ENCODE measurements around the gene TSPAN1.

Gene TSPAN1

DNA sequence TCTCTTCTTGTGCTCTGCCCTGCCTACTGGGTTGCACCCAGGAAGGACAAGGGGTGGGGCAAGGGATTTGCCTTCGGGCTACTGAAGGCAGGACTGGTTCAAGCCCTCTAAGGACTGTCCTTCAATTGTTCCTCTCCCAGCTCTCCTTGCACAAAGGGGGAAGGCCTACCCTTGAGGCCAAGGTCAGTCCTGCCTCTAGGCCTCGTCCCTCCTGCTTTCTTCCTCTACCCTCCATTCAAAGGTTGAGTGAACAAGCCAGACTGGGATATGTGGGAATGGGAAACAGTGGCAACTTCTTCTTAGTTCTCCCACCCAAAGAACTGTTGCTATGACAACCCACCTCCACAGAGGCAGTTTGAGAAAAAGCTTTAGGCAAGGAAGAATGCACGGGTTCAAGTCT is 30.9 kb downstream of the TSPAN1 start:
- no peak for DNase-seq
- Histone ChIP-seq H3K56ac (ENCODE audit: low read length) (no peak overlapping the region), H3K4ac (ENCODE audit: low read depth, low read length) (no peak overlapping the region), H3K4me1 (ENCODE audit: control insufficient read depth, low read depth, low read length) (no peaks in the 10 kb centered on the region), H2BK120ac (ENCODE audit: low read depth, low read length) (no peak overlapping the region), H4K5ac (ENCODE audit: low read length) (no peak overlapping the region), H2AK5ac (ENCODE audit: low read length) (no peak overlapping the region), H3K18ac (ENCODE audit: low read length) (no peak overlapping the region), H2BK15ac (replicated peaks; ENCODE audit: low read depth) (no peak overlapping the region), H3K23ac (ENCODE audit: low read length) (no peak overlapping the region), H3K9ac (ENCODE audit: low read length) (no peak overlapping the region), H4K8ac (ENCODE audit: low read depth, low read length) (no peak overlapping the region), H3K27ac (ENCODE audit: low read depth, low read length) (no peak overlapping the region), H2BK5ac (ENCODE audit: low read length) (no peak overlapping the region), H3K36me3 (ENCODE audit: control insufficient read depth, insufficient read depth, low read length) (no peaks in the 10 kb centered on the region), H3K27me3 (ENCODE audit: insufficient read depth, low read length, poor library complexity) (no peaks in the 10 kb centered on the region), H3K79me1 (ENCODE audit: low read length) (peaks cover 3% of the 10 kb centered on the region), H3K4me3 (ENCODE audit: low read length) (no peak overlapping the region), H3K79me2 (ENCODE audit: control insufficient read depth, insufficient read depth, low read length) (no peaks in the 10 kb centered on the region), H3K4me2 (ENCODE audit: low read length) (no peak overlapping the region)
- WGBS (ENCODE audit: extremely low coverage, insufficient coverage, low lambda C conversion rate), result no CpG with 5 or more reads among the region's 3 CpGs

DNA sequence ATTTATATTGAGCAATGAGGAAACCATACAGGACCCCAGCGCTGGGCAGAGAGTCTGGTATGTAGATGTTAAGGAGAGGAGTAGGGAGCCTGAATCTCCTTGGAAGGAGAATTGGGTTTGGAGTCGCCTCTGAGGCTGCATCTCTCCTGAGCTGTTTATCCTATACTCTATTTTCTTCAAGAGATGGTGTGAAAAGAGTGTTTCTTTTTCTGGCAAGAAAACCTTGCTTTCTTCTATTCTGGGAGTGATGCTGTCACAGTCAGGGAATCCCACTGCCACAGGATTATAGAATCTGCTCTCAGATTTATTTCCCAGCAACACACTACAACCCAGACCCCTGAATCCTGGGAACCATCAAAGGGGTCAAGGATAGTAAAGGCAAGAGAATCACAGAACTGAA is 31.5 kb downstream of the TSPAN1 start:
- peaks cover 3% of the 10 kb centered on the region for H3K79me1 ChIP-seq (ENCODE audit: low read length)
- H3K4me2 ChIP-seq (ENCODE audit: low read length), result no peak overlapping the region
- no peaks in the 10 kb centered on the region for H3K4me1 ChIP-seq (ENCODE audit: control insufficient read depth, low read depth, low read length)
- no peak overlapping the region for H2BK15ac ChIP-seq (replicated peaks; ENCODE audit: low read depth)
- no peak overlapping the region for H3K9ac ChIP-seq (ENCODE audit: low read length)
- H3K27me3 ChIP-seq (ENCODE audit: insufficient read depth, low read length, poor library complexity), result no peaks in the 10 kb centered on the region
- H3K56ac ChIP-seq (ENCODE audit: low read length), result no peak overlapping the region
- no peak for DNase-seq
- H3K36me3 ChIP-seq (ENCODE audit: control insufficient read depth, insufficient read depth, low read length), result no peaks in the 10 kb centered on the region
- no CpG with 5 or more reads among the region's 2 CpGs for WGBS (ENCODE audit: extremely low coverage, insufficient coverage, low lambda C conversion rate)
- H3K27ac ChIP-seq (ENCODE audit: low read depth, low read length), result no peak overlapping the region
- no peak overlapping the region for H3K4me3 ChIP-seq (ENCODE audit: low read length)
- no peak overlapping the region for H2BK120ac ChIP-seq (ENCODE audit: low read depth, low read length)
- H3K4ac ChIP-seq (ENCODE audit: low read depth, low read length), result no peak overlapping the region
- H4K5ac ChIP-seq (ENCODE audit: low read length), result no peak overlapping the region
- H2AK5ac ChIP-seq (ENCODE audit: low read length), result no peak overlapping the region
- H3K18ac ChIP-seq (ENCODE audit: low read length), result no peak overlapping the region
- no peak overlapping the region for H4K8ac ChIP-seq (ENCODE audit: low read depth, low read length)
- H3K23ac ChIP-seq (ENCODE audit: low read length), result no peak overlapping the region
- no peaks in the 10 kb centered on the region for H3K79me2 ChIP-seq (ENCODE audit: control insufficient read depth, insufficient read depth, low read length)
- no peak overlapping the region for H2BK5ac ChIP-seq (ENCODE audit: low read length)

DNA sequence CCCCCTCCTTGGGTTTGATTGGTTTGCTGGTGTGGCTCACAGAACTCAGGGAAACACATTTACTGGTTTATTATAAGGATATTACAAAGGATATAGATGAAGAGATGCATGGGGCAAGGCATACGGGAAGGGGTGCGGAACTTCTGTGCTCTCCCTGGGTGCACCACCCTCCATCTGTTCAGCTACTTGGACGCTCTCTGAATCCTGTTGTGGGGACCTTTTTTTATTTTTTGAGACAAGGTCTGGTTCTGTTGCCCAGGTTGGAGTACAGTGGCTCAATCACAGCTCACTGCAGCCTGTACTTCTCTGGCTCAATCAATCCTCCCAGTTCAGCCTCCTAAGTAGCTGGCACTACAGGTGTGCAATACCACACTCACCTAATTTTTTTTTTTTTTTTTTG is 35.7 kb downstream of the TSPAN1 start:
- no peak overlapping the region for H4K5ac ChIP-seq (ENCODE audit: low read length)
- no peak overlapping the region for H2AK5ac ChIP-seq (ENCODE audit: low read length)
- no peak overlapping the region for H2BK5ac ChIP-seq (ENCODE audit: low read length)
- H3K27ac ChIP-seq (ENCODE audit: low read depth, low read length), result no peak overlapping the region
- H3K36me3 ChIP-seq (ENCODE audit: control insufficient read depth, insufficient read depth, low read length), result no peaks in the 10 kb centered on the region
- H3K4me2 ChIP-seq (ENCODE audit: low read length), result no peak overlapping the region
- H2BK15ac ChIP-seq (replicated peaks; ENCODE audit: low read depth), result no peak overlapping the region
- H3K4ac ChIP-seq (ENCODE audit: low read depth, low read length), result no peak overlapping the region
- no peak overlapping the region for H3K23ac ChIP-seq (ENCODE audit: low read length)
- H3K4me3 ChIP-seq (ENCODE audit: low read length), result no peak overlapping the region
- no peak overlapping the region for H3K56ac ChIP-seq (ENCODE audit: low read length)
- H3K27me3 ChIP-seq (ENCODE audit: insufficient read depth, low read length, poor library complexity), result no peaks in the 10 kb centered on the region
- H3K9ac ChIP-seq (ENCODE audit: low read length), result no peak overlapping the region
- no peaks in the 10 kb centered on the region for H3K79me1 ChIP-seq (ENCODE audit: low read length)
- WGBS (ENCODE audit: extremely low coverage, insufficient coverage, low lambda C conversion rate), result no CpG with 5 or more reads among the region's 3 CpGs
- H3K4me1 ChIP-seq (ENCODE audit: control insufficient read depth, low read depth, low read length), result no peaks in the 10 kb centered on the region
- H4K8ac ChIP-seq (ENCODE audit: low read depth, low read length), result no peak overlapping the region
- DNase-seq, result no peak
- no peak overlapping the region for H3K18ac ChIP-seq (ENCODE audit: low read length)
- no peak overlapping the region for H2BK120ac ChIP-seq (ENCODE audit: low read depth, low read length)
- no peaks in the 10 kb centered on the region for H3K79me2 ChIP-seq (ENCODE audit: control insufficient read depth, insufficient read depth, low read length)

DNA sequence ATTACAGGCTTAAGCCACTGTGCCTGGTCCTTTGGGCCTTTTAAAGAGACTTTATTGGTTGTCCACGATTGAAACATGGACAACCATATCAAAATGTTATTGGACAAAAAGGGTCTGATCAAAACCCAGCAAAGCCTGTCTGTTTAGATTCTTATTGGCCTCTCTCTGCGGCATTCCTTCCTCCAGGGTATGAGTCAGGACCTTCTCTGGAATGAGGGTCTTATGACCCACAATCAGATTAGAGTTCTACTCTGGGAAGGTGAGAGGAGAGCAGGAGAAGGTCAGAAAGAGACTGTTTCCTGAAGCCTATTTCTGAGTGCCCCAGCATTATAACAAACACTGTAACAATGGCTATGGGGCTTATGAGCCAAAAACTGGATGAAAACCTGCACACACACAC is 36.2 kb downstream of the TSPAN1 start:
- no peak overlapping the region for H3K23ac ChIP-seq (ENCODE audit: low read length)
- H3K4me1 ChIP-seq (ENCODE audit: control insufficient read depth, low read depth, low read length), result no peaks in the 10 kb centered on the region
- H3K9ac ChIP-seq (ENCODE audit: low read length), result no peak overlapping the region
- H3K18ac ChIP-seq (ENCODE audit: low read length), result no peak overlapping the region
- no CpG with 5 or more reads among the region's 2 CpGs for WGBS (ENCODE audit: extremely low coverage, insufficient coverage, low lambda C conversion rate)
- no peaks in the 10 kb centered on the region for H3K36me3 ChIP-seq (ENCODE audit: control insufficient read depth, insufficient read depth, low read length)
- H3K27ac ChIP-seq (ENCODE audit: low read depth, low read length), result no peak overlapping the region
- H3K4me3 ChIP-seq (ENCODE audit: low read length), result no peak overlapping the region
- no peak overlapping the region for H4K5ac ChIP-seq (ENCODE audit: low read length)
- H3K4me2 ChIP-seq (ENCODE audit: low read length), result no peak overlapping the region
- no peaks in the 10 kb centered on the region for H3K79me1 ChIP-seq (ENCODE audit: low read length)
- no peak overlapping the region for H2AK5ac ChIP-seq (ENCODE audit: low read length)
- no peak overlapping the region for H3K4ac ChIP-seq (ENCODE audit: low read depth, low read length)
- peak; percentile 56 for DNase-seq
- no peaks in the 10 kb centered on the region for H3K79me2 ChIP-seq (ENCODE audit: control insufficient read depth, insufficient read depth, low read length)
- no peak overlapping the region for H2BK120ac ChIP-seq (ENCODE audit: low read depth, low read length)
- no peak overlapping the region for H4K8ac ChIP-seq (ENCODE audit: low read depth, low read length)
- H3K56ac ChIP-seq (ENCODE audit: low read length), result no peak overlapping the region
- no peak overlapping the region for H2BK15ac ChIP-seq (replicated peaks; ENCODE audit: low read depth)
- H3K27me3 ChIP-seq (ENCODE audit: insufficient read depth, low read length, poor library complexity), result no peaks in the 10 kb centered on the region
- no peak overlapping the region for H2BK5ac ChIP-seq (ENCODE audit: low read length)

DNA sequence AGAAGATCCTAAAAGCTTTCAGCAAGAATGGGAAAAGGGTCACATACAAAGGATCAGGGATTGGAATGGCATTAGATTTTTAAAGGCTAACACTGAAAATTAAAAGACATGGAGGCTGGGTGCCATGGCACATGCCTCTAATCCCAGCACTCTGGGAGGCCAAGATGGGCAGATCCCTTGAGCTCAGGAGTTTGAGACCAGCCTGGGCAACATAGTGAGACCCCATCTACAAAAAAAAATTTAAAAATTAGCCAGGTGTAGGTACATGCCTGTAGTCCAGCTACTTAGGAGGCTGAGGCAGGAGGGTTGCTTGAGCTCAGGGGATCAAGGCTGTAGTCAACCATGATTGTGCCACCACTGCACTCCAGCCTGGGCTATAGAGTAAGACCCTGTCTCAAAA is 40.6 kb downstream of the TSPAN1 start:
- H3K4me1 ChIP-seq (ENCODE audit: control insufficient read depth, low read depth, low read length), result no peaks in the 10 kb centered on the region
- no peak overlapping the region for H3K23ac ChIP-seq (ENCODE audit: low read length)
- no peak overlapping the region for H3K4me3 ChIP-seq (ENCODE audit: low read length)
- H4K8ac ChIP-seq (ENCODE audit: low read depth, low read length), result no peak overlapping the region
- no peaks in the 10 kb centered on the region for H3K79me1 ChIP-seq (ENCODE audit: low read length)
- no peaks in the 10 kb centered on the region for H3K27me3 ChIP-seq (ENCODE audit: insufficient read depth, low read length, poor library complexity)
- H3K27ac ChIP-seq (ENCODE audit: low read depth, low read length), result no peak overlapping the region
- no peak overlapping the region for H2BK5ac ChIP-seq (ENCODE audit: low read length)
- DNase-seq, result no peak
- no peak overlapping the region for H4K5ac ChIP-seq (ENCODE audit: low read length)
- no peak overlapping the region for H2BK120ac ChIP-seq (ENCODE audit: low read depth, low read length)
- no peak overlapping the region for H3K56ac ChIP-seq (ENCODE audit: low read length)
- H3K18ac ChIP-seq (ENCODE audit: low read length), result no peak overlapping the region
- H2BK15ac ChIP-seq (replicated peaks; ENCODE audit: low read depth), result no peak overlapping the region
- no peaks in the 10 kb centered on the region for H3K79me2 ChIP-seq (ENCODE audit: control insufficient read depth, insufficient read depth, low read length)
- no peak overlapping the region for H3K9ac ChIP-seq (ENCODE audit: low read length)
- H3K36me3 ChIP-seq (ENCODE audit: control insufficient read depth, insufficient read depth, low read length), result no peaks in the 10 kb centered on the region
- H2AK5ac ChIP-seq (ENCODE audit: low read length), result no peak overlapping the region
- no peak overlapping the region for H3K4ac ChIP-seq (ENCODE audit: low read depth, low read length)
- H3K4me2 ChIP-seq (ENCODE audit: low read length), result no peak overlapping the region

DNA sequence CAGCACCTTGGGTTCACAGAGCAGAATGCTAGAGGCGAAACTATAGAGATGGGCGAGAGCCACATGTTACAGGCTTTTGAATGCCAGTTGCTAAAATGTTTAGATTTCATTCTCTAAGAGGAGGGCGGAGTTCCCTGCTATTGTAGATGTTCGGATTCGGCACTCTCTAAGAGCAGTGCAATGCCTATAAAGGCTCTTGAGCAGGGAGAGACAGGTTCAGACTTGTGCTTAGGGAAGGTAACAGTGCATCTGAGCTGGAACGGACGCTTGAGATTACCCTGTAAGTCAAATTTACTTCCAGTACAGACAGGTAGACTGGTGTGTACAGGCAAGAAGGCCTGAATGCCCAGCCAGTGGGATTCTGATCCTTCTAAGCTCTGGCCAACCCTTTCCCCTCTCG is 43.6 kb downstream of the TSPAN1 start:
- Histone ChIP-seq H4K5ac (ENCODE audit: low read length) (no peak overlapping the region), H4K8ac (ENCODE audit: low read depth, low read length) (no peak overlapping the region), H3K79me1 (ENCODE audit: low read length) (no peaks in the 10 kb centered on the region), H3K36me3 (ENCODE audit: control insufficient read depth, insufficient read depth, low read length) (no peaks in the 10 kb centered on the region), H3K27ac (ENCODE audit: low read depth, low read length) (no peak overlapping the region), H3K4me3 (ENCODE audit: low read length) (no peak overlapping the region), H2BK15ac (replicated peaks; ENCODE audit: low read depth) (no peak overlapping the region), H2BK120ac (ENCODE audit: low read depth, low read length) (no peak overlapping the region), H2AK5ac (ENCODE audit: low read length) (no peak overlapping the region), H3K18ac (ENCODE audit: low read length) (no peak overlapping the region), H3K4ac (ENCODE audit: low read depth, low read length) (no peak overlapping the region), H3K4me2 (ENCODE audit: low read length) (no peak overlapping the region), H3K23ac (ENCODE audit: low read length) (no peak overlapping the region), H3K27me3 (ENCODE audit: insufficient read depth, low read length, poor library complexity) (no peaks in the 10 kb centered on the region), H2BK5ac (ENCODE audit: low read length) (no peak overlapping the region), H3K56ac (ENCODE audit: low read length) (no peak overlapping the region), H3K4me1 (ENCODE audit: control insufficient read depth, low read depth, low read length) (peaks cover 7% of the 10 kb centered on the region), H3K9ac (ENCODE audit: low read length) (no peak overlapping the region), H3K79me2 (ENCODE audit: control insufficient read depth, insufficient read depth, low read length) (no peaks in the 10 kb centered on the region)
- no CpG with 5 or more reads among the region's 8 CpGs for WGBS (ENCODE audit: extremely low coverage, insufficient coverage, low lambda C conversion rate)
- DNase-seq, result no peak
